ENCODE data around the gene ALG5. TPM values are rescaled to one million over a fixed set of nuclear protein-coding genes. Genes with fewer than 3 reads are reported as not detected.

Gene ALG5
- total RNA-seq, 1 experiment from 2014 or later, result 32.2 TPM

DNA sequence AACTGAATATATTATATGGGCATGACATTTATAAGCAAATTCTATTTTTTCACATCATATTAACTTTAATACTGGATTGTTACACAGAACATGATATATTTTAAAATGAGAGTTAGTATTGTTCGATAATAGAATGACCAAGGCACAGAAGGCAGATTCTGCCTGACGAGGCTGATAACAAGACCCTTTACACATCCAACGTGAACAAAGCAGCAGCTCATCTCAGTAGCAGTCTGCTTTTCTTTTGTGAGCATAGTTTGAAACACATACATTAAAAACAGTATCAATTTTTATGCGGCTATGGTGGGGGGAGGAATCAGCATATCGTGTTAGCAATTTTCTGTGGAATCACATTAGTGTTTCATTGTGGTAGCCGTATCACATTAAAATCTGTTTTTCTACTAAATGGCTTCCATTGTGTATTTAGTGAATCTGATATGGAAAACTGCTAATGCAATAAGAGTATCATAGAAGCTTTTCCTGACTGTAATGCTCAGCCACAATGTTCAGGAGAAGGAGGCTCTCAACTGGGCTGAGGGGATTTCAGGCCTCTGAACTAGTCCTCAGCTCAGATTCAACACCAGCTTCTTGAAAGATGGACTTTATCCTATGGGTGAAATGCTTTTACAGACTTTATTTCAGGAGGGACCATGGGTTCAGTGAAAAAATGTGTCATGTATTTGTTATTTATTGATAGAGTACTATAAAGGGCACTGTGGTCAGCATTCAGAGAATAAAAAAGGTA, 83.1 kb downstream of the ALG5 start:
- intact Hi-C loops (cut with micrococcal nuclease), result no loop called here
- ATAC-seq (no peak), DNase-seq (ENCODE audit: low read depth, low spot score) (no peak)
- ChIA-PET POLR2A (no interaction called here), CTCF (no interaction called here), RAD21 (ENCODE audit: low non-redundant PET in 1 of 2, low total read pairs in 2 of 2, uncharacterized antibody in 2 of 2, unreplicated experiment in 2 of 2) (no interaction called here)
- Histone ChIP-seq H3K9me3 (ENCODE audit: control insufficient read depth in 1 of 2, insufficient read depth in 1 of 2, low read depth in 1 of 2, low read length in 2 of 2) (no peaks in the 10 kb centered on the region), H3K27me3 (ENCODE audit: insufficient read depth, low read length) (no peaks in the 10 kb centered on the region), H3K27ac (ENCODE audit: low read depth, low read length) (no peak overlapping the region), H3K9ac (ENCODE audit: low read length) (no peak overlapping the region), H3K4me2 (ENCODE audit: low read length) (no peak overlapping the region), H3K4me1 (ENCODE audit: control insufficient read depth in 1 of 2, insufficient read depth in 2 of 2, low read length in 2 of 2) (peaks cover 4 to 13% of the 10 kb centered on the region in 2 experiments; a peak in 3 of 4 replicates), H3K9me2 (ENCODE audit: insufficient read depth) (no peaks in the 10 kb centered on the region), H4K20me1 (ENCODE audit: insufficient read depth) (no peaks in the 10 kb centered on the region), H3K36me3 (ENCODE audit: control insufficient read depth in 1 of 2, insufficient read depth in 2 of 2, low read length in 2 of 2) (no peaks in the 10 kb centered on the region), H3K4me3 (replicated peaks in 1 of 2; ENCODE audit: low read depth in 1 of 2, low read length in 2 of 2) (no peak overlapping the region), H2AFZ (ENCODE audit: low read depth, low read length, poor library complexity, severe bottlenecking) (no peak overlapping the region), H3K79me2 (ENCODE audit: insufficient read depth, low read length) (no peaks in the 10 kb centered on the region)
- no peak for TF ChIP-seq SP1 (IDR thresholded peaks at IDR 0.05; ENCODE audit: low read depth)
- TF ChIP-seq ELF1 (IDR thresholded peaks at IDR 0.05; ENCODE audit: borderline replicate concordance, low read depth), result no peak
- no peak for TF ChIP-seq POLR2AphosphoS5 (IDR thresholded peaks at IDR 0.05; ENCODE audit: low read depth, low read length)
- no peak for TF ChIP-seq CBX3 (IDR thresholded peaks at IDR 0.05; ENCODE audit: low read depth)
- TF ChIP-seq YY1 (IDR thresholded peaks at IDR 0.05; ENCODE audit: extremely low read depth, insufficient replicate concordance, low read depth, low read length), result no peak
- no peak for TF ChIP-seq RAD21 (IDR thresholded peaks at IDR 0.05; ENCODE audit: low read depth)
- TF ChIP-seq TCF7L2 (IDR thresholded peaks at IDR 0.05; ENCODE audit: borderline replicate concordance, extremely low read depth, insufficient read depth, insufficient read length), result no peak
- no peak for TF ChIP-seq ZNF274 (IDR thresholded peaks at IDR 0.05; ENCODE audit: low read depth, low read length)
- TF ChIP-seq ZFX (IDR thresholded peaks at IDR 0.05), result no peak
- TF ChIP-seq EGR1 (IDR thresholded peaks at IDR 0.05; ENCODE audit: low read depth), result no peak
- TF ChIP-seq EZH2 (IDR thresholded peaks at IDR 0.05), result no peak
- TF ChIP-seq, protein P1, sequence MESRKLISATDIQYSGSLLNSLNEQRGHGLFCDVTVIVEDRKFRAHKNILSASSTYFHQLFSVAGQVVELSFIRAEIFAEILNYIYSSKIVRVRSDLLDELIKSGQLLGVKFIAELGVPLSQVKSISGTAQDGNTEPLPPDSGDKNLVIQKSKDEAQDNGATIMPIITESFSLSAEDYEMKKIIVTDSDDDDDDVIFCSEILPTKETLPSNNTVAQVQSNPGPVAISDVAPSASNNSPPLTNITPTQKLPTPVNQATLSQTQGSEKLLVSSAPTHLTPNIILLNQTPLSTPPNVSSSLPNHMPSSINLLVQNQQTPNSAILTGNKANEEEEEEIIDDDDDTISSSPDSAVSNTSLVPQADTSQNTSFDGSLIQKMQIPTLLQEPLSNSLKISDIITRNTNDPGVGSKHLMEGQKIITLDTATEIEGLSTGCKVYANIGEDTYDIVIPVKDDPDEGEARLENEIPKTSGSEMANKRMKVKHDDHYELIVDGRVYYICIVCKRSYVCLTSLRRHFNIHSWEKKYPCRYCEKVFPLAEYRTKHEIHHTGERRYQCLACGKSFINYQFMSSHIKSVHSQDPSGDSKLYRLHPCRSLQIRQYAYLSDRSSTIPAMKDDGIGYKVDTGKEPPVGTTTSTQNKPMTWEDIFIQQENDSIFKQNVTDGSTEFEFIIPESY (IDR thresholded peaks at IDR 0.05; ENCODE audit: extremely low read depth, insufficient replicate concordance, low read length), result no peak
- TF ChIP-seq, protein P2, sequence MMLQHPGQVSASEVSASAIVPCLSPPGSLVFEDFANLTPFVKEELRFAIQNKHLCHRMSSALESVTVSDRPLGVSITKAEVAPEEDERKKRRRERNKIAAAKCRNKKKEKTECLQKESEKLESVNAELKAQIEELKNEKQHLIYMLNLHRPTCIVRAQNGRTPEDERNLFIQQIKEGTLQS (IDR thresholded peaks at IDR 0.05), result no peak
- TF ChIP-seq FOSL1 (IDR thresholded peaks at IDR 0.05; ENCODE audit: low read depth), result no peak
- TF ChIP-seq EZH2phosphoT487 (IDR thresholded peaks at IDR 0.05; ENCODE audit: borderline replicate concordance), result no peak
- TF ChIP-seq CEBPB (IDR thresholded peaks at IDR 0.05; ENCODE audit: low read depth), result no peak
- TF ChIP-seq, protein P3, sequence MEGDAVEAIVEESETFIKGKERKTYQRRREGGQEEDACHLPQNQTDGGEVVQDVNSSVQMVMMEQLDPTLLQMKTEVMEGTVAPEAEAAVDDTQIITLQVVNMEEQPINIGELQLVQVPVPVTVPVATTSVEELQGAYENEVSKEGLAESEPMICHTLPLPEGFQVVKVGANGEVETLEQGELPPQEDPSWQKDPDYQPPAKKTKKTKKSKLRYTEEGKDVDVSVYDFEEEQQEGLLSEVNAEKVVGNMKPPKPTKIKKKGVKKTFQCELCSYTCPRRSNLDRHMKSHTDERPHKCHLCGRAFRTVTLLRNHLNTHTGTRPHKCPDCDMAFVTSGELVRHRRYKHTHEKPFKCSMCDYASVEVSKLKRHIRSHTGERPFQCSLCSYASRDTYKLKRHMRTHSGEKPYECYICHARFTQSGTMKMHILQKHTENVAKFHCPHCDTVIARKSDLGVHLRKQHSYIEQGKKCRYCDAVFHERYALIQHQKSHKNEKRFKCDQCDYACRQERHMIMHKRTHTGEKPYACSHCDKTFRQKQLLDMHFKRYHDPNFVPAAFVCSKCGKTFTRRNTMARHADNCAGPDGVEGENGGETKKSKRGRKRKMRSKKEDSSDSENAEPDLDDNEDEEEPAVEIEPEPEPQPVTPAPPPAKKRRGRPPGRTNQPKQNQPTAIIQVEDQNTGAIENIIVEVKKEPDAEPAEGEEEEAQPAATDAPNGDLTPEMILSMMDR (IDR thresholded peaks at IDR 0.05 in 2 of 3, conservative IDR thresholded peaks at IDR 0.05 in 1 of 3; ENCODE audit: borderline replicate concordance in 1 of 3, insufficient read depth in 1 of 3, low read depth in 2 of 3, low read length in 2 of 3), result no peak
- TF ChIP-seq, protein P4, sequence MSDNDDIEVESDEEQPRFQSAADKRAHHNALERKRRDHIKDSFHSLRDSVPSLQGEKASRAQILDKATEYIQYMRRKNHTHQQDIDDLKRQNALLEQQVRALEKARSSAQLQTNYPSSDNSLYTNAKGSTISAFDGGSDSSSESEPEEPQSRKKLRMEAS (IDR thresholded peaks at IDR 0.05), result no peak
- TF ChIP-seq, protein P5, sequence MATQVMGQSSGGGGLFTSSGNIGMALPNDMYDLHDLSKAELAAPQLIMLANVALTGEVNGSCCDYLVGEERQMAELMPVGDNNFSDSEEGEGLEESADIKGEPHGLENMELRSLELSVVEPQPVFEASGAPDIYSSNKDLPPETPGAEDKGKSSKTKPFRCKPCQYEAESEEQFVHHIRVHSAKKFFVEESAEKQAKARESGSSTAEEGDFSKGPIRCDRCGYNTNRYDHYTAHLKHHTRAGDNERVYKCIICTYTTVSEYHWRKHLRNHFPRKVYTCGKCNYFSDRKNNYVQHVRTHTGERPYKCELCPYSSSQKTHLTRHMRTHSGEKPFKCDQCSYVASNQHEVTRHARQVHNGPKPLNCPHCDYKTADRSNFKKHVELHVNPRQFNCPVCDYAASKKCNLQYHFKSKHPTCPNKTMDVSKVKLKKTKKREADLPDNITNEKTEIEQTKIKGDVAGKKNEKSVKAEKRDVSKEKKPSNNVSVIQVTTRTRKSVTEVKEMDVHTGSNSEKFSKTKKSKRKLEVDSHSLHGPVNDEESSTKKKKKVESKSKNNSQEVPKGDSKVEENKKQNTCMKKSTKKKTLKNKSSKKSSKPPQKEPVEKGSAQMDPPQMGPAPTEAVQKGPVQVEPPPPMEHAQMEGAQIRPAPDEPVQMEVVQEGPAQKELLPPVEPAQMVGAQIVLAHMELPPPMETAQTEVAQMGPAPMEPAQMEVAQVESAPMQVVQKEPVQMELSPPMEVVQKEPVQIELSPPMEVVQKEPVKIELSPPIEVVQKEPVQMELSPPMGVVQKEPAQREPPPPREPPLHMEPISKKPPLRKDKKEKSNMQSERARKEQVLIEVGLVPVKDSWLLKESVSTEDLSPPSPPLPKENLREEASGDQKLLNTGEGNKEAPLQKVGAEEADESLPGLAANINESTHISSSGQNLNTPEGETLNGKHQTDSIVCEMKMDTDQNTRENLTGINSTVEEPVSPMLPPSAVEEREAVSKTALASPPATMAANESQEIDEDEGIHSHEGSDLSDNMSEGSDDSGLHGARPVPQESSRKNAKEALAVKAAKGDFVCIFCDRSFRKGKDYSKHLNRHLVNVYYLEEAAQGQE (IDR thresholded peaks at IDR 0.05; ENCODE audit: low read depth), result no peak
- BruUV-seq (replicated peaks), result no TSS peak
